HEK293 (cell line): ENCODE results near the gene DUS1L.

ENCODE experiments used
- CTCF ChIA-PET: fragments of 350-600 bp; formaldehyde crosslinking; extraction: SDS; loops from one replicate; lab custom pipeline; 2021; ENCODE audit warnings: antibody characterized with exemption; lab: Yijun Ruan, JAX
- POLR2A ChIA-PET: fragments of 300-600 bp; formaldehyde crosslinking; extraction: SDS; loops from one replicate; lab custom pipeline; 2020; ENCODE audit warnings: antibody characterized with exemption, inconsistent platforms; lab: Yijun Ruan, JAX
- H3K27ac ChIP-seq: fragments of 200-500 bp; sonication (Bioruptor generic); 2 replicates; pipeline ENCODE4 v1.5.1; 2014; ENCODE audit warnings: low read depth, low read length, control low read depth, inconsistent platforms; ENCODE audit errors: extremely low read depth
- H3K36me3 ChIP-seq, 2 experiments: fragments of 200-500 bp in 1 of 2; sonication (Bioruptor generic) in 1 of 2; 1 replicate in 1 of 2; 2 replicates in 1 of 2; pipeline ENCODE4 v1.5.1; 2014 to 2017; ENCODE audit warnings: inconsistent platforms in 2 of 2, low read length in 2 of 2; ENCODE audit not compliant: control insufficient read depth in 2 of 2, insufficient read depth in 1 of 2
- H3K4me1 ChIP-seq: fragments of 200-500 bp; sonication (Bioruptor generic); 2 replicates; pipeline ENCODE4 v1.5.1; 2014; ENCODE audit warnings: mild to moderate bottlenecking, low read length, inconsistent platforms; ENCODE audit not compliant: control insufficient read depth, insufficient read depth
- H3K4me3 ChIP-seq: 2 replicates; pipeline ENCODE4 v1.5.1; 2011; ENCODE audit warnings: low read depth, mild to moderate bottlenecking, control low read depth, low read length, moderate library complexity
- H3K9me3 ChIP-seq: fragments of 200-500 bp; sonication (Bioruptor generic); 2 replicates; pipeline ENCODE4 v1.5.1; 2014; ENCODE audit warnings: low read depth, low read length, inconsistent platforms; ENCODE audit not compliant: control insufficient read depth, insufficient read depth
- EGR2 ChIP-seq: fragments of 450-650 bp; formaldehyde crosslinking; IDR thresholded peaks from 2 replicates; pipeline ENCODE4 v1.5.1; 2016; ENCODE audit warnings: low read depth, missing biosample characterization, missing genetic modification characterization
- HIC1 ChIP-seq: fragments of 450-650 bp; formaldehyde crosslinking; IDR thresholded peaks from 2 replicates; pipeline ENCODE4 v1.5.1; 2016; ENCODE audit warnings: missing biosample characterization, missing genetic modification characterization
- PATZ1 ChIP-seq: fragments of 450-650 bp; formaldehyde crosslinking; IDR thresholded peaks from 2 replicates; pipeline ENCODE4 v1.5.1; 2016; ENCODE audit warnings: missing biosample characterization, missing genetic modification characterization
- ZFHX2 ChIP-seq: fragments of 450-650 bp; formaldehyde crosslinking; conservative IDR thresholded peaks from 2 replicates; pipeline ENCODE4 v1.5.1; 2016; ENCODE audit warnings: missing biosample characterization, missing genetic modification characterization
- ZNF121 ChIP-seq: fragments of 450-650 bp; formaldehyde crosslinking; IDR thresholded peaks from 2 replicates; pipeline ENCODE4 v1.5.1; 2016; ENCODE audit warnings: missing biosample characterization, missing genetic modification characterization
- ZNF169 ChIP-seq: fragments of 450-650 bp; formaldehyde crosslinking; IDR thresholded peaks from 2 replicates; pipeline ENCODE4 v1.5.1; 2016; ENCODE audit warnings: missing biosample characterization, missing genetic modification characterization
- ZNF24 ChIP-seq: fragments of 450-650 bp; formaldehyde crosslinking; IDR thresholded peaks from 2 replicates; pipeline ENCODE4 v1.5.1; 2016; ENCODE audit warnings: missing biosample characterization, missing genetic modification characterization
- ZNF266 ChIP-seq: fragments of 450-650 bp; formaldehyde crosslinking; IDR thresholded peaks from 2 replicates; pipeline ENCODE4 v1.5.1; 2016; ENCODE audit warnings: missing biosample characterization, missing genetic modification characterization, low read depth
- ZNF274 ChIP-seq, 2 experiments: fragments of 200-500 bp in 1 of 2; fragments of 450-650 bp in 1 of 2; sonication (Bioruptor generic) in 1 of 2; formaldehyde crosslinking in 1 of 2; IDR thresholded peaks; 2 replicates each; pipeline versions ENCODE4 v1.5.1 to v1.6.1; 2014 to 2016; ENCODE audit warnings: borderline replicate concordance in 1 of 2, inconsistent platforms in 1 of 2, low read length in 1 of 2, missing biosample characterization in 1 of 2, missing genetic modification characterization in 1 of 2
- ZNF529 ChIP-seq: fragments of 450-650 bp; formaldehyde crosslinking; IDR thresholded peaks from 2 replicates; pipeline ENCODE4 v1.5.1; 2017; ENCODE audit warnings: missing genetic modification characterization, missing biosample characterization; ENCODE audit not compliant: insufficient replicate concordance
- ZNF558 ChIP-seq: fragments of 450-650 bp; formaldehyde crosslinking; IDR thresholded peaks from 2 replicates; pipeline ENCODE4 v1.5.1; 2016; ENCODE audit warnings: missing biosample characterization, missing genetic modification characterization
- ZNF561 ChIP-seq: fragments of 450-650 bp; IDR thresholded peaks from 2 replicates; pipeline ENCODE4 v1.5.1; 2018; ENCODE audit warnings: missing biosample characterization, missing genetic modification characterization, borderline replicate concordance
- ZNF596 ChIP-seq: fragments of 450-650 bp; IDR thresholded peaks from 2 replicates; pipeline ENCODE4 v1.5.0; 2018; ENCODE audit warnings: missing biosample characterization, mild to moderate bottlenecking, missing genetic modification characterization, moderate library complexity
- ZNF658 ChIP-seq: fragments of 450-650 bp; formaldehyde crosslinking; IDR thresholded peaks from 2 replicates; pipeline ENCODE4; 2016; ENCODE audit warnings: missing biosample characterization, missing genetic modification characterization
- ZNF768 ChIP-seq: fragments of 450-650 bp; formaldehyde crosslinking; IDR thresholded peaks from 2 replicates; pipeline ENCODE4 v1.5.1; 2018; ENCODE audit warnings: missing biosample characterization, mild to moderate bottlenecking, missing genetic modification characterization
- ZNF785 ChIP-seq: fragments of 450-650 bp; formaldehyde crosslinking; IDR thresholded peaks from 2 replicates; pipeline ENCODE4 v1.5.1; 2016; ENCODE audit warnings: missing biosample characterization, missing genetic modification characterization
- ZSCAN5A ChIP-seq: fragments of 450-650 bp; formaldehyde crosslinking; IDR thresholded peaks from 2 replicates; pipeline ENCODE4 v1.5.1; 2016; ENCODE audit warnings: missing biosample characterization, missing genetic modification characterization
- ZXDB ChIP-seq: fragments of 450-650 bp; formaldehyde crosslinking; IDR thresholded peaks from 2 replicates; pipeline ENCODE4 v1.5.1; 2016; ENCODE audit warnings: missing biosample characterization, missing genetic modification characterization
- TF ChIP-seq, protein P1 (sequence below): fragments of 450-650 bp; formaldehyde crosslinking; IDR thresholded peaks from 2 replicates; pipeline ENCODE4 v1.5.1; 2016; ENCODE audit warnings: missing biosample characterization, missing genetic modification characterization
- TF ChIP-seq, protein P2 (sequence below): fragments of 450-650 bp; formaldehyde crosslinking; IDR thresholded peaks from 2 replicates; pipeline ENCODE4 v1.5.1; 2016; ENCODE audit warnings: missing biosample characterization, missing genetic modification characterization
- TF ChIP-seq, protein P3 (sequence below): fragments of 450-650 bp; formaldehyde crosslinking; IDR thresholded peaks from 2 replicates; pipeline ENCODE4 v1.5.1; 2016; ENCODE audit warnings: missing biosample characterization, missing genetic modification characterization, low read depth

DUS1L gene

GRCh38 chr17:82080048-82080788 is 14.6 kb upstream of the DUS1L start:
- no peak for TF ChIP-seq ZNF785 (tag by site-specific recombination)
- no peak for TF ChIP-seq ZNF658 (tag by site-specific recombination)
- peak; percentile 70 for TF ChIP-seq ZFHX2
- TF ChIP-seq ZXDB (tag by site-specific recombination) = no peak
- no peak for TF ChIP-seq ZNF121 (tag by site-specific recombination)
- TF ChIP-seq ZNF768 (tag by site-specific recombination) = no peak
- no peak for TF ChIP-seq ZNF596 (tag by site-specific recombination)
- TF ChIP-seq ZNF529 (tag by site-specific recombination) = no peak
- peak; percentile 67 for TF ChIP-seq EGR2
- TF ChIP-seq ZSCAN5A (tag by site-specific recombination) = no peak
- no peak for TF ChIP-seq ZNF266 (tag by site-specific recombination)
- Histone ChIP-seq H3K27ac (no peak overlapping the region), H3K36me3 (peaks cover 16 to 78% of the 10 kb centered on the region in 2 experiments), H3K9me3 (no peaks in the 10 kb centered on the region), H3K4me1 (no peaks in the 10 kb centered on the region), H3K4me3 (no peak overlapping the region)
- ChIA-PET POLR2A (interaction anchor here (0.6 to 1.9 kb wide), 6 partner anchors 7 to 26 kb away, joined by 4 to 9 read pairs (median 4); no protein-coding TSS in a partner anchor), CTCF (interaction anchor here (0.7 to 1.2 kb wide), 2 partner anchors 14 to 229 kb away, joined by 3 to 4 read pairs; no protein-coding TSS in a partner anchor)

DNA sequence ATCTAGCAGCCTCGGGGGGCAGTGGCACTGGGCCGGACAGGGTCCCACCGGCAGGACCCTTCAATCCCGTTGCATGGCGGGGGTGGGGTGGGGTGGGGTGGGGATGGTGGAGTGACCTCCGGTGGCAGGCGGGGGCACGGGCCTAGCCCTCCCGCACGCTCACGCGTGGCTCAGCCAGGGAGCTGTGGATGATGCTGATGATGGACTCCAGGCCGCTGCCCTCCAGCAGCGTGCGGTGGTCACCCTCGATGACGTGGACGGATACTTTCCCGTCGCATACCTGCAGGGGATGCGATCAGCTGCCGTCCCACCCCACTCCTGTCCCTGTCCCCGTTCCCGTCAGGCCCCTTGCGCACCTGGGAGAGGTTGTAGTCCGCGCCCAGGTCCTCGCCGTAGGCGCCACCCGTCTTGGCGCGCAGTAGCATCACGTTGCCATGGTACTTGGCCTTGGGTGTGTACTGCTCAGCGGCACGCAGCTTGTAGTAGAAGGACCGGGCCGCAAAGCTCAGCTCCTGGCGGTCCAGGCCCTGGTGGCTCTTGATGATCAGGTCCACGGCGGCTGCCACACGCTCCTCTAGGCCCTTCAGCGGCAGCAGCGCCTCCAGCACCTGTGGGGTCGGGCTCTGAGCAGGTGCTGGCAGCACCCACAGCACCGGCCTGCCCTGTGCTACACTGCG is 13.5 kb upstream of the DUS1L start:
- Histone ChIP-seq H3K4me3 (no peak overlapping the region), H3K36me3 (peaks cover 12 to 67% of the 10 kb centered on the region in 2 experiments), H3K27ac (no peak overlapping the region), H3K4me1 (no peaks in the 10 kb centered on the region), H3K9me3 (no peaks in the 10 kb centered on the region)
- POLR2A ChIA-PET = interaction anchor here (0.6 to 1.3 kb wide), 7 partner anchors 8 to 89 kb away, joined by 3 to 5 read pairs (median 4); partner anchors contain the start of genes DCXR and FASN
- CTCF ChIA-PET = no interaction called here
- TF ChIP-seq, protein P1, sequence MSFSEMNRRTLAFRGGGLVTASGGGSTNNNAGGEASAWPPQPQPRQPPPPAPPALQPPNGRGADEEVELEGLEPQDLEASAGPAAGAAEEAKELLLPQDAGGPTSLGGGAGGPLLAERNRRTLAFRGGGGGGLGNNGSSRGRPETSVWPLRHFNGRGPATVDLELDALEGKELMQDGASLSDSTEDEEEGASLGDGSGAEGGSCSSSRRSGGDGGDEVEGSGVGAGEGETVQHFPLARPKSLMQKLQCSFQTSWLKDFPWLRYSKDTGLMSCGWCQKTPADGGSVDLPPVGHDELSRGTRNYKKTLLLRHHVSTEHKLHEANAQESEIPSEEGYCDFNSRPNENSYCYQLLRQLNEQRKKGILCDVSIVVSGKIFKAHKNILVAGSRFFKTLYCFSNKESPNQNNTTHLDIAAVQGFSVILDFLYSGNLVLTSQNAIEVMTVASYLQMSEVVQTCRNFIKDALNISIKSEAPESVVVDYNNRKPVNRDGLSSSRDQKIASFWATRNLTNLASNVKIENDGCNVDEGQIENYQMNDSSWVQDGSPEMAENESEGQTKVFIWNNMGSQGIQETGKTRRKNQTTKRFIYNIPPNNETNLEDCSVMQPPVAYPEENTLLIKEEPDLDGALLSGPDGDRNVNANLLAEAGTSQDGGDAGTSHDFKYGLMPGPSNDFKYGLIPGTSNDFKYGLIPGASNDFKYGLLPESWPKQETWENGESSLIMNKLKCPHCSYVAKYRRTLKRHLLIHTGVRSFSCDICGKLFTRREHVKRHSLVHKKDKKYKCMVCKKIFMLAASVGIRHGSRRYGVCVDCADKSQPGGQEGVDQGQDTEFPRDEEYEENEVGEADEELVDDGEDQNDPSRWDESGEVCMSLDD (tag by site-specific recombination) = no peak
- TF ChIP-seq, protein P2, sequence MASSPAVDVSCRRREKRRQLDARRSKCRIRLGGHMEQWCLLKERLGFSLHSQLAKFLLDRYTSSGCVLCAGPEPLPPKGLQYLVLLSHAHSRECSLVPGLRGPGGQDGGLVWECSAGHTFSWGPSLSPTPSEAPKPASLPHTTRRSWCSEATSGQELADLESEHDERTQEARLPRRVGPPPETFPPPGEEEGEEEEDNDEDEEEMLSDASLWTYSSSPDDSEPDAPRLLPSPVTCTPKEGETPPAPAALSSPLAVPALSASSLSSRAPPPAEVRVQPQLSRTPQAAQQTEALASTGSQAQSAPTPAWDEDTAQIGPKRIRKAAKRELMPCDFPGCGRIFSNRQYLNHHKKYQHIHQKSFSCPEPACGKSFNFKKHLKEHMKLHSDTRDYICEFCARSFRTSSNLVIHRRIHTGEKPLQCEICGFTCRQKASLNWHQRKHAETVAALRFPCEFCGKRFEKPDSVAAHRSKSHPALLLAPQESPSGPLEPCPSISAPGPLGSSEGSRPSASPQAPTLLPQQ (tag by site-specific recombination) = no peak
- TF ChIP-seq ZNF558 (tag by site-specific recombination) (no peak), ZNF561 (no peak), PATZ1 (tag by site-specific recombination) (no peak), HIC1 (tag by site-specific recombination) (0 out of 2 replicates have a peak, but pooled peaks have one; percentile 20), ZNF274 (IDR thresholded peaks at IDR 0.05; ENCODE audit: low read length) (no peak), ZNF274 (tag by site-specific recombination; IDR thresholded peaks at IDR 0.05; ENCODE audit: borderline replicate concordance) (no peak), ZNF169 (tag by site-specific recombination) (no peak), ZNF24 (no peak)
- TF ChIP-seq, protein P3, sequence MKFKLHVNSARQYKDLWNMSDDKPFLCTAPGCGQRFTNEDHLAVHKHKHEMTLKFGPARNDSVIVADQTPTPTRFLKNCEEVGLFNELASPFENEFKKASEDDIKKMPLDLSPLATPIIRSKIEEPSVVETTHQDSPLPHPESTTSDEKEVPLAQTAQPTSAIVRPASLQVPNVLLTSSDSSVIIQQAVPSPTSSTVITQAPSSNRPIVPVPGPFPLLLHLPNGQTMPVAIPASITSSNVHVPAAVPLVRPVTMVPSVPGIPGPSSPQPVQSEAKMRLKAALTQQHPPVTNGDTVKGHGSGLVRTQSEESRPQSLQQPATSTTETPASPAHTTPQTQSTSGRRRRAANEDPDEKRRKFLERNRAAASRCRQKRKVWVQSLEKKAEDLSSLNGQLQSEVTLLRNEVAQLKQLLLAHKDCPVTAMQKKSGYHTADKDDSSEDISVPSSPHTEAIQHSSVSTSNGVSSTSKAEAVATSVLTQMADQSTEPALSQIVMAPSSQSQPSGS = no peak
